Breast epithelium (tissue), 4 donors: ENCODE data around the gene FAM156B. TPM values are rescaled to one million over a fixed set of nuclear protein-coding genes. Genes with fewer than 3 reads are reported as not detected.
"Not testable (repeated sequence)": the region's sequence is repeated elsewhere in the genome, so short reads cannot be mapped to it uniquely, and the experiment has no call there.

Experiments used
- DNase-seq, 2 donors: peaks; one replicate each; pipeline ENCODE4 v3.0.0-alpha.2; 2019; ENCODE audit warnings: low spot score in 2 of 2
- H3K27ac ChIP-seq, 2 donors: fragments of 200-600 bp; sonication (generic) in 1 of 2; one replicate each; pipeline ENCODE4 v1.5.1; 2016 to 2019; ENCODE audit warnings: mild to moderate bottlenecking in 1 of 2
- H3K27me3 ChIP-seq, 2 donors: fragments of 200-600 bp; sonication (generic) in 1 of 2; one replicate each; pipeline versions ENCODE4 v1.5.1 to v1.6.0; 2017 to 2019; ENCODE audit warnings: control low read depth in 1 of 2, mild to moderate bottlenecking in 1 of 2
- H3K36me3 ChIP-seq: fragments of 200-600 bp; one replicate; pipeline ENCODE4 v1.5.1; 2019
- H3K4me1 ChIP-seq, 2 donors: fragments of 200-600 bp; sonication (generic); one replicate each; pipeline ENCODE4 v1.5.1; 2016 to 2019; ENCODE audit warnings: control low read depth in 1 of 2
- H3K4me3 ChIP-seq, 3 donors: fragments of 200-600 bp; sonication (generic); 1 replicate in 2 of 3; 2 replicates in 1 of 3; pipeline ENCODE4 v1.5.1; 2016 to 2019; ENCODE audit warnings: mild to moderate bottlenecking in 3 of 3, moderate library complexity in 2 of 3
- H3K9me3 ChIP-seq, 2 donors: fragments of 200-600 bp; sonication (generic) in 1 of 2; one replicate each; pipeline ENCODE4 v1.5.1; 2016 to 2019; ENCODE audit warnings: control low read depth in 1 of 2
- CTCF ChIP-seq, 3 donors: fragments of 450-650 bp; IDR thresholded peaks; one replicate each; pipeline ENCODE4 v1.5.1; 2016 to 2017; ENCODE audit warnings: antibody characterized with exemption in 3 of 3, mild to moderate bottlenecking in 3 of 3, moderate library complexity in 3 of 3
- POLR2A ChIP-seq: fragments of 450-650 bp; IDR thresholded peaks from one replicate; pipeline ENCODE4 v1.6.1; 2016; ENCODE audit warnings: antibody characterized with exemption, mild to moderate bottlenecking, moderate library complexity
- POLR2AphosphoS5 ChIP-seq, 3 donors: sonication (generic); formaldehyde crosslinking; IDR thresholded peaks; one replicate each; pipeline ENCODE4 v1.6.1; 2017; ENCODE audit warnings: antibody characterized with exemption in 3 of 3
- intact Hi-C: fragments of 100-400 bp; cut with DNase I; formaldehyde crosslinking; loops from one replicate; pipeline ENCODE4 v1.15.1; 2023; ENCODE audit warnings: low total_unique reads
- total RNA-seq, 3 donors: library from RNA; depleted of rRNA; stranded (reverse); fragments of >200 nt; gene quantifications; one replicate each; pipeline ENCODE4 v1.1.0, GENCODE V29; 2016

Gene FAM156B
- total RNA-seq, 3 donors from 2014 or later: 25.5 to 41.3 (median 26.2) TPM

GRCh38 chrX:52909313-52909969, 12.3 kb downstream of the FAM156B start:
- H3K27me3 ChIP-seq, DNase-seq, H3K4me3 ChIP-seq, intact Hi-C loops, H3K4me1 ChIP-seq, H3K36me3 ChIP-seq, H3K27ac ChIP-seq, H3K9me3 ChIP-seq: not testable (repeated sequence)

- H3K27me3 ChIP-seq, H3K36me3 ChIP-seq, intact Hi-C loops, H3K4me3 ChIP-seq, DNase-seq, H3K9me3 ChIP-seq, H3K4me1 ChIP-seq, H3K27ac ChIP-seq: not testable (repeated sequence)
Measured at GRCh38 chrX:52913681-52914080, 16.6 kb downstream of the FAM156B start.

- H3K9me3 ChIP-seq, intact Hi-C loops, H3K27me3 ChIP-seq, H3K36me3 ChIP-seq, H3K27ac ChIP-seq, H3K4me1 ChIP-seq, DNase-seq, H3K4me3 ChIP-seq: not testable (repeated sequence)
Measured at GRCh38 chrX:52914704-52915103, 17.6 kb downstream of the FAM156B start.

- Histone ChIP-seq H3K27me3 (peaks cover 0 to 24% of the 10 kb centered on the region in 2 donors), H3K9me3 (no peaks in the 10 kb centered on the region), H3K36me3 (no peaks in the 10 kb centered on the region), H3K4me3 (no peak overlapping the region), H3K4me1 (no peaks in the 10 kb centered on the region), H3K27ac (no peak overlapping the region)
- no peak for DNase-seq
- TF ChIP-seq POLR2AphosphoS5 (IDR thresholded peaks at IDR 0.05): no peak
- intact Hi-C loops: no loop called here
Measured at GRCh38 chrX:52923781-52924241, 26.7 kb downstream of the FAM156B start.

GRCh38 chrX:52930214-52930613, 33.1 kb downstream of the FAM156B start:
- H3K4me3 ChIP-seq, intact Hi-C loops, H3K36me3 ChIP-seq, DNase-seq, H3K9me3 ChIP-seq, H3K4me1 ChIP-seq, H3K27ac ChIP-seq: not testable (repeated sequence)
- peaks cover 0 to 24% of the 10 kb centered on the region in 2 donors for H3K27me3 ChIP-seq

- H3K9me3 ChIP-seq: no peaks in the 10 kb centered on the region
- TF ChIP-seq CTCF (IDR thresholded peaks at IDR 0.05) (no peak), POLR2AphosphoS5 (IDR thresholded peaks at IDR 0.05) (no peak), POLR2A (no peak)
- H3K27me3 ChIP-seq: peaks cover 0 to 5% of the 10 kb centered on the region in 2 donors
- H3K27ac ChIP-seq: no peak overlapping the region
- no peak overlapping the region for H3K4me3 ChIP-seq
- DNase-seq: no peak
- H3K4me1 ChIP-seq: no peaks in the 10 kb centered on the region
- intact Hi-C loops: no loop called here
- no peaks in the 10 kb centered on the region for H3K36me3 ChIP-seq
Measured at GRCh38 chrX:52933213-52933612, 36.1 kb downstream of the FAM156B start.

GRCh38 chrX:52933976-52934703, 37.0 kb downstream of the FAM156B start:
- intact Hi-C loops: no loop called here
- TF ChIP-seq CTCF (IDR thresholded peaks at IDR 0.05): no peak
- TF ChIP-seq POLR2AphosphoS5 (IDR thresholded peaks at IDR 0.05): no peak
- TF ChIP-seq POLR2A: no peak

More at GRCh38 chrX:52933976-52934703, 37.0 kb downstream of the FAM156B start:
- Histone ChIP-seq H3K27me3 (no peaks in the 10 kb centered on the region), H3K27ac (peak overlapping the region; percentile 96 to 98), H3K4me3 (peak overlapping the region; percentile 52 to 91 (median 72)), H3K4me1 (no peaks in the 10 kb centered on the region), H3K9me3 (no peaks in the 10 kb centered on the region), H3K36me3 (no peaks in the 10 kb centered on the region)
- DNase-seq: no peak
